HepG2 (cell line): ENCODE data around the gene DEPDC1. TPM values are rescaled to one million over a fixed set of nuclear protein-coding genes. Genes with fewer than 3 reads are reported as not detected.

Source experiments
- ATAC-seq: fragments of 200-7000 bp; cut with Tn5 transposase; 3 replicates; pipeline ENCODE4 v1.9.1; 2020; ENCODE audit warnings: mild to moderate bottlenecking, moderate library complexity
- BruUV-seq: library from RNA; stranded (reverse); fragments of 400-500 nt; replicated peaks from 2 replicates; lab custom pipeline; 2021; lab: Mats Ljungman, UMichigan
- CTCF ChIA-PET: fragments of 300-600 bp; formaldehyde crosslinking; extraction: SDS; loops from one replicate; lab custom pipeline; 2021; ENCODE audit warnings: low total read pairs, inconsistent platforms, low intra/inter-chr PET ratio; lab: Yijun Ruan, JAX
- POLR2A ChIA-PET: fragments of 350-600 bp; sonication (Branson Sonifier 250); formaldehyde crosslinking; loops from one replicate; lab custom pipeline; 2020; ENCODE audit warnings: antibody characterized with exemption, inconsistent platforms; lab: Yijun Ruan, JAX
- DNase-seq: peaks from one replicate; pipeline ENCODE4 v3.0.0-alpha.2; 2015; ENCODE audit warnings: low spot score
- FAIRE-seq: peaks from 3 replicates; lab custom pipeline; 2011; peaks lifted over from hg19 to GRCh38; lab: Jason Lieb, UNC
- H2AFZ ChIP-seq: one replicate; pipeline ENCODE4 v1.6.1; 2011; ENCODE audit warnings: low read length, inconsistent platforms
- H3K27ac ChIP-seq: fragments of 300-600 bp; 3 replicates; pipeline ENCODE4 v1.8.0; 2011; ENCODE audit warnings: mixed run types, mild to moderate bottlenecking, mixed read lengths, low read length, inconsistent platforms; ENCODE audit not compliant: insufficient read depth; ENCODE audit errors: extremely low read length
- H3K27me3 ChIP-seq, 2 experiments: fragments of 200-600 bp in 1 of 2; 2 replicates in 1 of 2; 3 replicates in 1 of 2; pipeline versions ENCODE4 v1.6.0 to v1.8.0; 2011; ENCODE audit warnings: low read length in 2 of 2, mild to moderate bottlenecking in 2 of 2, moderate library complexity in 2 of 2, inconsistent platforms in 1 of 2; ENCODE audit not compliant: insufficient read depth in 2 of 2, control insufficient read depth in 1 of 2
- H3K36me3 ChIP-seq, 2 experiments: fragments of 200-600 bp in 1 of 2; replicated peaks in 1 of 2; 2 replicates in 1 of 2; 3 replicates in 1 of 2; pipeline versions ENCODE4 v1.5.1 to v1.8.0; 2011; ENCODE audit warnings: low read length in 2 of 2, inconsistent platforms in 1 of 2; ENCODE audit not compliant: insufficient read depth in 2 of 2, control insufficient read depth in 1 of 2
- H3K4me1 ChIP-seq: 2 replicates; pipeline ENCODE4 v1.5.1; 2012; ENCODE audit warnings: low read length, inconsistent platforms; ENCODE audit not compliant: insufficient read depth
- H3K4me2 ChIP-seq: 2 replicates; pipeline ENCODE4 v1.6.0; 2011; ENCODE audit warnings: low read depth, low read length, inconsistent platforms
- H3K4me3 ChIP-seq, 3 experiments: fragments of 200-600 bp in 1 of 3; sonication (generic), shearing (Covaris generic) in 1 of 3; replicated peaks in 1 of 3; 2 replicates each; pipeline ENCODE4 v1.5.1; 2011 to 2016; ENCODE audit warnings: low read length in 3 of 3, inconsistent platforms in 2 of 3, low read depth in 2 of 3, mild to moderate bottlenecking in 2 of 3, control low read depth in 1 of 3, mixed read lengths in 1 of 3; ENCODE audit not compliant: insufficient read depth in 1 of 3
- H3K79me2 ChIP-seq: one replicate; pipeline ENCODE4 v1.6.1; 2011; ENCODE audit warnings: low read length, inconsistent platforms; ENCODE audit not compliant: insufficient read depth
- H3K9ac ChIP-seq: 2 replicates; pipeline ENCODE4 v1.6.0; 2011; ENCODE audit warnings: mild to moderate bottlenecking, low read depth, low read length, inconsistent platforms; ENCODE audit not compliant: insufficient read depth
- H3K9me3 ChIP-seq: 2 replicates; pipeline ENCODE4 v1.5.1; 2012; ENCODE audit warnings: mild to moderate bottlenecking, low read length
- H4K20me1 ChIP-seq: 2 replicates; pipeline ENCODE4 v1.6.0; 2011; ENCODE audit warnings: inconsistent platforms, mild to moderate bottlenecking, low read length, moderate library complexity; ENCODE audit not compliant: insufficient read depth
- ARNTL ChIP-seq: sonication (generic); formaldehyde crosslinking; IDR thresholded peaks from 2 replicates; pipeline ENCODE4 v1.4.0; 2020; ENCODE audit warnings: mild to moderate bottlenecking, missing genetic modification reagents
- FOXA1 ChIP-seq, 2 experiments: fragments of 450-650 bp in 1 of 2; sonication (generic) in 1 of 2; formaldehyde crosslinking in 1 of 2; IDR thresholded peaks; 2 replicates each; pipeline versions ENCODE4 v1.4.0 to v1.6.1; 2016 to 2020; ENCODE audit warnings: missing genetic modification reagents in 1 of 2
- KDM2A ChIP-seq: sonication (generic); formaldehyde crosslinking; IDR thresholded peaks from 2 replicates; pipeline ENCODE4 v1.4.0; 2020; ENCODE audit warnings: low read depth, missing genetic modification reagents, borderline replicate concordance
- KLF13 ChIP-seq: sonication (generic); formaldehyde crosslinking; IDR thresholded peaks from 2 replicates; pipeline ENCODE4 v1.4.0; 2020; ENCODE audit warnings: mild to moderate bottlenecking, missing genetic modification reagents
- SP4 ChIP-seq: sonication (generic); formaldehyde crosslinking; IDR thresholded peaks from 2 replicates; pipeline ENCODE4 v1.8.1; 2023; ENCODE audit warnings: mild to moderate bottlenecking, missing genetic modification reagents
- STAG1 ChIP-seq: sonication (generic); formaldehyde crosslinking; IDR thresholded peaks from 2 replicates; pipeline ENCODE4 v1.4.0; 2020; ENCODE audit warnings: missing genetic modification reagents
- THAP11 ChIP-seq: IDR thresholded peaks from 2 replicates; pipeline ENCODE4 v1.6.1; 2016; ENCODE audit warnings: missing biosample characterization, missing genetic modification reagents
- ZNF556 ChIP-seq: sonication (generic); formaldehyde crosslinking; IDR thresholded peaks from 2 replicates; pipeline ENCODE4 v1.4.0; 2020; ENCODE audit warnings: mild to moderate bottlenecking, missing genetic modification reagents, borderline replicate concordance
- WGBS: methylation state at CpG from one replicate; pipeline ENCODE4 v1.1.6; 2017; ENCODE audit warnings: low lambda C conversion rate; 5-methylcytosine and 5-hydroxymethylcytosine counted together
- in situ Hi-C: cut with HindIII; loops from 2 replicates; pipeline ENCODE4 v1.10.0; 2017; ENCODE audit warnings: low pct_unique_long_range_greater_than_20kb; ENCODE audit not compliant: extremely low pct_ligation_motif_present
- intact Hi-C: fragments of 100-400 bp; cut with micrococcal nuclease; formaldehyde crosslinking; loops from one replicate; pipeline ENCODE4 v1.10.0; 2022; ENCODE audit not compliant: unreplicated experiment
- polyA plus RNA-seq, 8 experiments: library from polyadenylated mRNA; depleted of rRNA in 3 of 8; stranded (reverse) in 7 of 8; unstranded in 1 of 8; fragments of >200 nt; fragmentation: Illumina TruSeq in 4 of 8; extraction: Trizol in 4 of 8; gene quantifications; 2 replicates each; pipeline versions ENCODE4 v1.2.1 to v1.2.3, GENCODE V29; 2011 to 2016; ENCODE audit warnings: low read depth in 4 of 8, missing spikeins in 1 of 8, mixed read lengths in 1 of 8; ENCODE audit not compliant: insufficient read depth in 1 of 8
- total RNA-seq, 5 experiments: library from RNA; depleted of rRNA; stranded (reverse); fragments of >200 nt; fragmentation: Illumina TruSeq; extraction: Trizol; gene quantifications; 2 replicates each; pipeline ENCODE4 v1.2.3, GENCODE V29; 2016; ENCODE audit warnings: low read depth in 1 of 5
- TF ChIP-seq, protein P1 (sequence below): sonication (generic); formaldehyde crosslinking; IDR thresholded peaks from 2 replicates; pipeline ENCODE4 v1.5.0; 2020; ENCODE audit warnings: mild to moderate bottlenecking, missing genetic modification reagents, moderate library complexity
- TF ChIP-seq, protein P2 (sequence below): sonication (generic); formaldehyde crosslinking; IDR thresholded peaks from 2 replicates; pipeline ENCODE4 v1.4.0; 2020; ENCODE audit warnings: low read depth, mild to moderate bottlenecking, missing genetic modification reagents

DEPDC1 gene
- total and polyA plus RNA-seq, 2 of the 13 experiments (the other 11 are each of a cell fraction or from before 2014, with no cell fraction given): 7.0 to 20.2 TPM

GRCh38 chr1:68442822-68443556 lies 53.9 kb downstream of the DEPDC1 start:
- no peak for FAIRE-seq
- CTCF ChIA-PET: no interaction called here
- POLR2A ChIA-PET: no interaction called here
- Histone ChIP-seq H3K27me3 (no peaks in the 10 kb centered on the region), H3K4me2 (no peak overlapping the region)
- WGBS: 17% methylated on average over 5 of the region's 5 CpGs
- TF ChIP-seq STAG1 (CRISPR knock-in tag): peak; percentile 21; the same call in 1 of the 2 replicates
- TF ChIP-seq KDM2A (CRISPR knock-in tag): no peak
- TF ChIP-seq, protein P1, sequence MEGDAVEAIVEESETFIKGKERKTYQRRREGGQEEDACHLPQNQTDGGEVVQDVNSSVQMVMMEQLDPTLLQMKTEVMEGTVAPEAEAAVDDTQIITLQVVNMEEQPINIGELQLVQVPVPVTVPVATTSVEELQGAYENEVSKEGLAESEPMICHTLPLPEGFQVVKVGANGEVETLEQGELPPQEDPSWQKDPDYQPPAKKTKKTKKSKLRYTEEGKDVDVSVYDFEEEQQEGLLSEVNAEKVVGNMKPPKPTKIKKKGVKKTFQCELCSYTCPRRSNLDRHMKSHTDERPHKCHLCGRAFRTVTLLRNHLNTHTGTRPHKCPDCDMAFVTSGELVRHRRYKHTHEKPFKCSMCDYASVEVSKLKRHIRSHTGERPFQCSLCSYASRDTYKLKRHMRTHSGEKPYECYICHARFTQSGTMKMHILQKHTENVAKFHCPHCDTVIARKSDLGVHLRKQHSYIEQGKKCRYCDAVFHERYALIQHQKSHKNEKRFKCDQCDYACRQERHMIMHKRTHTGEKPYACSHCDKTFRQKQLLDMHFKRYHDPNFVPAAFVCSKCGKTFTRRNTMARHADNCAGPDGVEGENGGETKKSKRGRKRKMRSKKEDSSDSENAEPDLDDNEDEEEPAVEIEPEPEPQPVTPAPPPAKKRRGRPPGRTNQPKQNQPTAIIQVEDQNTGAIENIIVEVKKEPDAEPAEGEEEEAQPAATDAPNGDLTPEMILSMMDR (CRISPR knock-in tag): peak; percentile 39
- TF ChIP-seq, all 625 proteins: peak for 2
- Histone ChIP-seq H3K4me1 (no peaks in the 10 kb centered on the region), H3K4me3 (no peak overlapping the region), H3K36me3 (no peaks in the 10 kb centered on the region), H2AFZ (no peak overlapping the region), H3K79me2 (no peaks in the 10 kb centered on the region), H4K20me1 (no peaks in the 10 kb centered on the region), H3K27ac (no peak overlapping the region), H3K9ac (no peak overlapping the region), H3K9me3 (no peaks in the 10 kb centered on the region)
- intact Hi-C loops: loop anchor here (5.0 kb wide), 1 partner anchor 326 kb away; no protein-coding TSS in a partner anchor
- peak; percentile 75 for ATAC-seq
- peak; percentile 21 for DNase-seq
- no TSS peak for BruUV-seq
- in situ Hi-C loops: no loop called here

- Histone ChIP-seq H3K4me1 (no peaks in the 10 kb centered on the region), H3K4me2 (no peak overlapping the region), H3K9ac (no peak overlapping the region), H3K36me3 (no peaks in the 10 kb centered on the region), H3K9me3 (no peaks in the 10 kb centered on the region), H4K20me1 (no peaks in the 10 kb centered on the region), H3K79me2 (no peaks in the 10 kb centered on the region), H3K27ac (no peak overlapping the region), H3K27me3 (no peaks in the 10 kb centered on the region), H3K4me3 (no peak overlapping the region), H2AFZ (no peak overlapping the region)
- in situ Hi-C loops: no loop called here
- DNase-seq (no peak), ATAC-seq (peak; percentile 67), FAIRE-seq (no peak)
- intact Hi-C loops: loop anchor here (5.0 kb wide), 1 partner anchor 325 kb away; no protein-coding TSS in a partner anchor
- ChIA-PET POLR2A (no interaction called here), CTCF (no interaction called here)
- TF ChIP-seq ARNTL (CRISPR knock-in tag): no peak
- TF ChIP-seq ZNF556 (CRISPR knock-in tag): no peak
- no peak for TF ChIP-seq KLF13
- TF ChIP-seq, protein P2, sequence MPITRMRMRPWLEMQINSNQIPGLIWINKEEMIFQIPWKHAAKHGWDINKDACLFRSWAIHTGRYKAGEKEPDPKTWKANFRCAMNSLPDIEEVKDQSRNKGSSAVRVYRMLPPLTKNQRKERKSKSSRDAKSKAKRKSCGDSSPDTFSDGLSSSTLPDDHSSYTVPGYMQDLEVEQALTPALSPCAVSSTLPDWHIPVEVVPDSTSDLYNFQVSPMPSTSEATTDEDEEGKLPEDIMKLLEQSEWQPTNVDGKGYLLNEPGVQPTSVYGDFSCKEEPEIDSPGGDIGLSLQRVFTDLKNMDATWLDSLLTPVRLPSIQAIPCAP (CRISPR knock-in tag): no peak
- no peak for TF ChIP-seq THAP11 (CRISPR knock-in tag)
- TF ChIP-seq SP4 (CRISPR knock-in tag): no peak
- no peak for TF ChIP-seq FOXA1 (IDR thresholded peaks at IDR 0.05)
- TF ChIP-seq FOXA1 (CRISPR knock-in tag; IDR thresholded peaks at IDR 0.05): no peak
- no TSS peak for BruUV-seq
- WGBS: 0% methylated on average over 3 of the region's 4 CpGs
These were observed 54.9 kb downstream of the DEPDC1 start for GRCh38 chr1:68442006-68442405.
